Gastroesophageal sphincter (tissue), 4 donors: ENCODE measurements around the gene CFAP97D2. TPM values are rescaled to one million over a fixed set of nuclear protein-coding genes. Genes with fewer than 3 reads are reported as not detected.
"Not testable (repeated sequence)": the region's sequence is repeated elsewhere in the genome, so short reads cannot be mapped to it uniquely, and the experiment has no call there.

Experiments
- ATAC-seq: fragments of 150-250 bp; one replicate; pipeline ENCODE4 v1.9.1; 2016; ENCODE audit warnings: mild to moderate bottlenecking, moderate library complexity
- H3K27ac ChIP-seq, 4 donors: fragments of 200-600 bp; sonication (generic) in 3 of 4; 1 replicate in 3 of 4; 2 replicates in 1 of 4; pipeline ENCODE4 v1.5.1; 2016 to 2019
- H3K27me3 ChIP-seq: fragments of 200-600 bp; sonication (generic); one replicate; pipeline ENCODE4 v1.5.1; 2019
- H3K36me3 ChIP-seq, 2 donors: fragments of 200-600 bp; sonication (generic); one replicate each; pipeline ENCODE4 v1.5.1; 2019; ENCODE audit warnings: control low read depth in 1 of 2
- H3K4me1 ChIP-seq, 3 donors: fragments of 200-600 bp; sonication (generic); 1 replicate in 2 of 3; 2 replicates in 1 of 3; pipeline ENCODE4 v1.5.1; 2016 to 2019; ENCODE audit warnings: control low read depth in 2 of 3
- H3K4me3 ChIP-seq, 2 donors: fragments of 200-600 bp; sonication (generic); one replicate each; pipeline ENCODE4 v1.5.1; 2019; ENCODE audit warnings: mild to moderate bottlenecking in 1 of 2, moderate library complexity in 1 of 2
- H3K9me3 ChIP-seq, 3 donors: fragments of 200-600 bp; sonication (generic); one replicate each; pipeline ENCODE4 v1.5.1; 2017 to 2019; ENCODE audit warnings: control low read depth in 2 of 3
- CTCF ChIP-seq, 4 experiments: fragments of 200-600 bp in 2 of 4; fragments of 450-650 bp in 2 of 4; sonication (generic) in 1 of 4; IDR thresholded peaks; one replicate each; pipeline ENCODE4 v1.5.1; 2017 to 2019; ENCODE audit warnings: antibody characterized with exemption in 4 of 4, mild to moderate bottlenecking in 2 of 4, moderate library complexity in 2 of 4
- EP300 ChIP-seq: sonication (generic); formaldehyde crosslinking; IDR thresholded peaks from one replicate; pipeline ENCODE4 v1.6.1; 2017; ENCODE audit warnings: antibody characterized with exemption, mild to moderate bottlenecking
- POLR2AphosphoS5 ChIP-seq: sonication (generic); formaldehyde crosslinking; IDR thresholded peaks from one replicate; pipeline ENCODE4 v1.6.1; 2017; ENCODE audit warnings: antibody characterized with exemption
- WGBS, 2 donors: methylation state at CpG; one replicate each; pipeline ENCODE4 v1.1.5; 2018; ENCODE audit warnings: low coverage in 1 of 2; 5-methylcytosine and 5-hydroxymethylcytosine counted together
- total RNA-seq, 4 donors: library from RNA; depleted of rRNA; stranded (reverse); fragments of >200 nt; gene quantifications; one replicate each; pipeline ENCODE4 v1.1.0, GENCODE V29; 2016

CFAP97D2 gene
- total RNA-seq, 4 donors from 2014 or later = not detected

DNA sequence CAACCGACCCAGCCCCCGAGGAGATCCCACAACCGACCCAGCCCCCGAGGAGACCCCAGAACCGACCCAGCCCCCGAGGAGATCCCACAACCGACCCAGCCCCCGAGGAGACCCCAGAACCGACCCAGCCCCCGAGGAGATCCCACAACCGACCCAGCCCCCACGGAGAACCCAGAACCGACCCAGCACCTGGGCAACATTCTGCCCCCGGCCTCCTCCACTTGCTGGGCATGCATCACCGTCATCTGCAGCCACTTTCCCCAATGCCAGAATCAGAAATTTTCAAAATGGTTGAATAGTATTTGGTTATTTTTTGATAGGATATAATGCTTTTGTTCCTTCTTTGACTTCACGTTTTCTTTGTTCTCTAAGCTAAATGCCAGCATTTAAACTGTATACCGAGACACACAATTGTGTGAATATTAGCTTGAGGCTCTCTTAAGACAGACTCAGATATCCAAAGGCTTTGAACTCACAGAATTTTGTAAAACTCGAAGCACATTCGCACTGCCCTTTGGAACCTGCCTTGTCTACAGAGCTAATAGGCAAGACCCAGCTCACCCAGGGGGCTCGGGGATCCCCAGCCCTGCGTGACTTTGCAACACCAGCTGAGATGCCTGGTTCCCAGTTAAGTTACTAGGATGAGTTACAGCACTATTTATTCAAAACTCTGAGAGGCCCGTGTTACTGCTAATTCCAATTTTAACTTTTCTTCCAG lies 31.1 kb upstream of the CFAP97D2 start:
- no peak overlapping the region for H3K4me3 ChIP-seq
- no peaks in the 10 kb centered on the region for H3K9me3 ChIP-seq
- no peak for ATAC-seq
- H3K27me3 ChIP-seq = no peaks in the 10 kb centered on the region
- peaks cover 0 to 3% (median 2%) of the 10 kb centered on the region in 3 donors for H3K4me1 ChIP-seq
- no peak overlapping the region for H3K27ac ChIP-seq
- WGBS, 2 donors = 66 to 78% methylated on average over 4 to 7 of the region's 22 CpGs
- no peak for TF ChIP-seq CTCF (IDR thresholded peaks at IDR 0.05)
- no peaks in the 10 kb centered on the region for H3K36me3 ChIP-seq

- no peak for ATAC-seq
- 60 to 85% methylated on average over 1 to 7 of the region's 8 CpGs for WGBS, 2 donors
- no peak overlapping the region for H3K4me3 ChIP-seq
- H3K36me3 ChIP-seq = no peaks in the 10 kb centered on the region
- no peak for TF ChIP-seq CTCF (IDR thresholded peaks at IDR 0.05)
- no peaks in the 10 kb centered on the region for H3K9me3 ChIP-seq
- H3K27ac ChIP-seq = no peak overlapping the region
- H3K27me3 ChIP-seq = no peaks in the 10 kb centered on the region
- no peaks in the 10 kb centered on the region for H3K4me1 ChIP-seq
These were observed 30.6 kb upstream of the CFAP97D2 start for GRCh38 chr13:114148521-114148855.

GRCh38 chr13:114148886-114149285 lies 30.2 kb upstream of the CFAP97D2 start:
- WGBS, 2 donors = 90% methylated on average over 4 to 12 of the region's 19 CpGs

GRCh38 chr13:114149774-114150740 lies 29.0 kb upstream of the CFAP97D2 start:
- no peaks in the 10 kb centered on the region for H3K9me3 ChIP-seq
- TF ChIP-seq POLR2AphosphoS5 = no peak
- TF ChIP-seq EP300 = no peak
- TF ChIP-seq CTCF (IDR thresholded peaks at IDR 0.05) = no peak
- H3K4me1 ChIP-seq = no peaks in the 10 kb centered on the region
- H3K4me3 ChIP-seq = no peak overlapping the region
- no peaks in the 10 kb centered on the region for H3K36me3 ChIP-seq
- ATAC-seq = no peak
- H3K27me3 ChIP-seq = no peaks in the 10 kb centered on the region
- 79 to 93% methylated on average over 3 to 7 of the region's 12 CpGs for WGBS, 2 donors
- no peak overlapping the region for H3K27ac ChIP-seq

More at GRCh38 chr13:114148886-114149285, 30.2 kb upstream of the CFAP97D2 start:
- not testable (repeated sequence) for H3K4me3 ChIP-seq, H3K4me1 ChIP-seq, H3K27me3 ChIP-seq, H3K9me3 ChIP-seq, ATAC-seq, H3K36me3 ChIP-seq, H3K27ac ChIP-seq

DNA sequence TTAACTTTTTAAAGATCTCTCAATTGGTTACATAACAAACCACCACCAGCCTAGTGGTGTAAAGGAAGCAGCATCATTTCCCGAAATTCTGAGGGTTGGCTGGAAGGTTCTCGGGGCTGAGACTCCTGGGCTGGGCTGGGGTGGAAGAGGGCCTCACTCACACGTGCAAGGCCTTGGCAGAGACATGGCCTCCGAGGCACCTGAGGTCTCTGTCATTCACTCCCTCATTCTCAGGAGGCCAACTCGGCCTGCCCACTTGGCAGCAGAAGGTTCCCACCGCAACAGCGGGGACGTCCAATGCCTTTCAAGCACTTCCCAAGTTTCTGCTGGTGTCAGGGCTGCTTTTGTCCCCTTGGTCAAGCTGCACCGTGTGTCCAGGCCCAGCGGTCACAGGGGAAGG lies 28.0 kb upstream of the CFAP97D2 start:
- WGBS, 2 donors = 57 to 72% methylated on average over 3 to 5 of the region's 10 CpGs
- H3K27ac ChIP-seq = no peak overlapping the region
- H3K4me1 ChIP-seq = no peaks in the 10 kb centered on the region
- H3K9me3 ChIP-seq = no peaks in the 10 kb centered on the region
- no peak overlapping the region for H3K4me3 ChIP-seq
- H3K36me3 ChIP-seq = no peaks in the 10 kb centered on the region
- H3K27me3 ChIP-seq = no peaks in the 10 kb centered on the region
- TF ChIP-seq POLR2AphosphoS5 = no peak
- no peak for ATAC-seq
